CD14-positive monocyte (primary cell): ENCODE results near the gene RXRG. TPM values are rescaled to one million over a fixed set of nuclear protein-coding genes. Genes with fewer than 3 reads are reported as not detected.

Source experiments
- DNase-seq, 3 donors: peaks; one replicate each; pipeline ENCODE4 v3.0.0-alpha.2; 2011 to 2022
- H2AFZ ChIP-seq: 2 replicates; pipeline ENCODE4 v1.6.0; 2012; ENCODE audit warnings: mild to moderate bottlenecking, low read depth, low read length, inconsistent platforms; ENCODE audit not compliant: insufficient read depth, poor library complexity, severe bottlenecking
- H3K27ac ChIP-seq, 2 donors: 1 replicate in 1 of 2; 2 replicates in 1 of 2; pipeline ENCODE4 v1.5.1; 2012 to 2013; ENCODE audit warnings: low read length in 2 of 2, control low read depth in 1 of 2, inconsistent platforms in 1 of 2, low read depth in 1 of 2, mild to moderate bottlenecking in 1 of 2
- H3K27me3 ChIP-seq, 2 donors: one replicate each; pipeline versions ENCODE4 v1.6.0 to v1.6.1; 2011 to 2013; ENCODE audit warnings: low read length in 2 of 2; ENCODE audit not compliant: control insufficient read depth in 2 of 2, insufficient read depth in 2 of 2
- H3K36me3 ChIP-seq, 2 donors: replicated peaks in 1 of 2; 1 replicate in 1 of 2; 2 replicates in 1 of 2; pipeline versions ENCODE4 v1.5.1 to v1.6.1; 2012 to 2013; ENCODE audit warnings: low read length in 2 of 2, control low read depth in 1 of 2, inconsistent platforms in 1 of 2, mild to moderate bottlenecking in 1 of 2; ENCODE audit not compliant: insufficient read depth in 2 of 2, control insufficient read depth in 1 of 2
- H3K4me1 ChIP-seq, 2 donors: 1 replicate in 1 of 2; 2 replicates in 1 of 2; pipeline versions ENCODE4 v1.5.1 to v1.6.1; 2012 to 2013; ENCODE audit warnings: low read length in 2 of 2, control low read depth in 1 of 2, inconsistent platforms in 1 of 2, mild to moderate bottlenecking in 1 of 2, moderate library complexity in 1 of 2; ENCODE audit not compliant: insufficient read depth in 2 of 2, control insufficient read depth in 1 of 2
- H3K4me2 ChIP-seq: replicated peaks from 2 replicates; pipeline ENCODE3; 2012; ENCODE audit warnings: low read length, moderate library complexity, mild to moderate bottlenecking; ENCODE audit not compliant: poor library complexity, severe bottlenecking; ENCODE audit errors: extremely low read depth
- H3K4me3 ChIP-seq, 3 experiments: fragments of 200-600 bp in 1 of 3; sonication (generic) in 1 of 3; replicated peaks in 1 of 3; 1 replicate in 2 of 3; 2 replicates in 1 of 3; pipeline ENCODE4 v1.5.1; 2011 to 2013; ENCODE audit warnings: low read length in 3 of 3, mild to moderate bottlenecking in 3 of 3, control low read depth in 2 of 3, low read depth in 2 of 3, inconsistent platforms in 1 of 3, moderate library complexity in 1 of 3
- H3K79me2 ChIP-seq: 2 replicates; pipeline ENCODE4 v1.6.0; 2012; ENCODE audit warnings: mild to moderate bottlenecking, control low read depth, inconsistent platforms, low read length, moderate library complexity; ENCODE audit not compliant: insufficient read depth
- H3K9ac ChIP-seq: 2 replicates; pipeline ENCODE4 v1.6.0; 2017; ENCODE audit warnings: low read length, mild to moderate bottlenecking; ENCODE audit not compliant: insufficient read depth, poor library complexity, severe bottlenecking
- H3K9me3 ChIP-seq, 2 donors: replicated peaks in 1 of 2; 1 replicate in 1 of 2; 2 replicates in 1 of 2; pipeline versions ENCODE4 v1.5.1 to v1.6.1; 2012 to 2013; ENCODE audit warnings: low read length in 2 of 2, control low read depth in 1 of 2; ENCODE audit not compliant: control insufficient read depth in 1 of 2, insufficient read depth in 1 of 2
- H4K20me1 ChIP-seq: 2 replicates; pipeline ENCODE4 v1.6.0; 2012; ENCODE audit warnings: mild to moderate bottlenecking, low read length, control low read depth, moderate library complexity; ENCODE audit not compliant: insufficient read depth
- H3K27ac Mint-ChIP-seq, 7 donors: one replicate each; pipeline ENCODE4 v1.8.0; 2020; ENCODE audit warnings: mild to moderate bottlenecking in 7 of 7, mixed read lengths in 7 of 7, moderate library complexity in 6 of 7, inconsistent platforms in 2 of 7
- H3K27me3 Mint-ChIP-seq, 3 donors: one replicate each; pipeline ENCODE4 v1.8.0; 2021 to 2022; ENCODE audit warnings: low read depth in 3 of 3, mild to moderate bottlenecking in 3 of 3, mixed read lengths in 3 of 3, moderate library complexity in 3 of 3, inconsistent platforms in 1 of 3
- H3K36me3 Mint-ChIP-seq, 2 donors: one replicate each; pipeline ENCODE4 v1.8.0; 2020; ENCODE audit warnings: mixed read lengths in 2 of 2, inconsistent platforms in 1 of 2, mild to moderate bottlenecking in 1 of 2
- H3K4me1 Mint-ChIP-seq: one replicate; pipeline ENCODE4 v1.8.0; 2020; ENCODE audit warnings: mild to moderate bottlenecking, mixed read lengths
- H3K4me3 Mint-ChIP-seq, 2 donors: one replicate each; pipeline ENCODE4 v1.8.0; 2020; ENCODE audit warnings: mild to moderate bottlenecking in 2 of 2, mixed read lengths in 2 of 2, moderate library complexity in 1 of 2
- H3K9me3 Mint-ChIP-seq, 7 donors: one replicate each; pipeline ENCODE4 v1.8.0; 2020 to 2022; ENCODE audit warnings: mixed read lengths in 7 of 7, mild to moderate bottlenecking in 6 of 7, moderate library complexity in 6 of 7, inconsistent platforms in 2 of 7
- WGBS: methylation state at CpG from one replicate; pipeline ENCODE4 v1.1.5; 2013; ENCODE audit warnings: missing lambda C conversion rate; ENCODE audit not compliant: insufficient coverage; 5-methylcytosine and 5-hydroxymethylcytosine counted together
- intact Hi-C, 2 donors: fragments of 100-400 bp; cut with micrococcal nuclease; formaldehyde crosslinking; loops; one replicate each; pipeline versions ENCODE4 v1.15.0 to v1.15.1; 2023
- polyA plus RNA-seq, 3 donors: library from polyadenylated mRNA; depleted of rRNA in 1 of 3; unstranded in 2 of 3; stranded (reverse) in 1 of 3; fragments of 300-500 nt in 2 of 3; fragments of >200 nt in 1 of 3; fragmentation: Illumina TruSeq in 2 of 3; gene quantifications; 1 replicate in 2 of 3; 2 replicates in 1 of 3; pipeline ENCODE4 v1.2.3, GENCODE V29; 2012 to 2021
- TF ChIP-seq, protein P1 (sequence below): fragments of 200-600 bp; IDR thresholded peaks from one replicate; pipeline ENCODE4 v1.8.0; 2022; ENCODE audit warnings: antibody characterized with exemption, mild to moderate bottlenecking

The RXRG gene
- polyA plus RNA-seq, 3 donors = not detected

DNA sequence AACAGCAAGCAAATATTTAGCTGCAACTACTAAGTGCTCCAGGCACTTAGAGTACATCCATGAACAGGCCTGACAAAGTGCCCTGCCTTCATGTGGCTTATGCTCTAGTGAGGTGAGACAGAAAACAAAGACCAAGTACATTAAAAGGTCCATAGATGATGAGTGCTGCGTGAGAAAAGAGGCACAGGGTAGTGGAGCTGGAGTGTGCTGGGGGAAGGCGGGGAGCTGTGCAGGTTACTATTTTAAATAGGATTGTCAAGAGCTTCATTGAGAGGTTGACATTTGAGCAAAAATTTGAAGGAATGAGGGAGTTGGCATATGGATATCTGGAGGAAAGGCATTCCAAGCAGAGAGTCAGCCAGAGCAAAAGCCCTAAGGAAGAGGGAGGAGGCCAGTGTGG lies 29.3 kb upstream of the RXRG start:
- Histone ChIP-seq H3K4me3 (no peak overlapping the region), H4K20me1 (no peaks in the 10 kb centered on the region), H3K27me3 (no peaks in the 10 kb centered on the region), H3K4me1 (no peaks in the 10 kb centered on the region), H3K9me3 (no peaks in the 10 kb centered on the region), H2AFZ (no peak overlapping the region), H3K27ac (no peak overlapping the region), H3K4me2 (no peak overlapping the region), H3K36me3 (no peaks in the 10 kb centered on the region), H3K79me2 (no peaks in the 10 kb centered on the region), H3K9ac (no peak overlapping the region)
- no peaks in the 10 kb centered on the region for H3K9me3 Mint-ChIP-seq
- TF ChIP-seq, protein P1, sequence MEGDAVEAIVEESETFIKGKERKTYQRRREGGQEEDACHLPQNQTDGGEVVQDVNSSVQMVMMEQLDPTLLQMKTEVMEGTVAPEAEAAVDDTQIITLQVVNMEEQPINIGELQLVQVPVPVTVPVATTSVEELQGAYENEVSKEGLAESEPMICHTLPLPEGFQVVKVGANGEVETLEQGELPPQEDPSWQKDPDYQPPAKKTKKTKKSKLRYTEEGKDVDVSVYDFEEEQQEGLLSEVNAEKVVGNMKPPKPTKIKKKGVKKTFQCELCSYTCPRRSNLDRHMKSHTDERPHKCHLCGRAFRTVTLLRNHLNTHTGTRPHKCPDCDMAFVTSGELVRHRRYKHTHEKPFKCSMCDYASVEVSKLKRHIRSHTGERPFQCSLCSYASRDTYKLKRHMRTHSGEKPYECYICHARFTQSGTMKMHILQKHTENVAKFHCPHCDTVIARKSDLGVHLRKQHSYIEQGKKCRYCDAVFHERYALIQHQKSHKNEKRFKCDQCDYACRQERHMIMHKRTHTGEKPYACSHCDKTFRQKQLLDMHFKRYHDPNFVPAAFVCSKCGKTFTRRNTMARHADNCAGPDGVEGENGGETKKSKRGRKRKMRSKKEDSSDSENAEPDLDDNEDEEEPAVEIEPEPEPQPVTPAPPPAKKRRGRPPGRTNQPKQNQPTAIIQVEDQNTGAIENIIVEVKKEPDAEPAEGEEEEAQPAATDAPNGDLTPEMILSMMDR = no peak
- H3K4me1 Mint-ChIP-seq = no peaks in the 10 kb centered on the region
- no peaks in the 10 kb centered on the region for H3K36me3 Mint-ChIP-seq
- H3K27me3 Mint-ChIP-seq = peaks cover 1 to 19% (median 3%) of the 10 kb centered on the region in 3 donors
- no peak overlapping the region for H3K27ac Mint-ChIP-seq
- WGBS = 91% methylated on average over 2 of the region's 2 CpGs
- H3K4me3 Mint-ChIP-seq = no peak overlapping the region
- intact Hi-C loops = no loop called here
- no peak for DNase-seq

- no peaks in the 10 kb centered on the region for H3K4me1 ChIP-seq
- H2AFZ ChIP-seq = no peak overlapping the region
- H3K27me3 Mint-ChIP-seq = peaks cover 3 to 19% (median 4%) of the 10 kb centered on the region in 3 donors
- H3K4me1 Mint-ChIP-seq = no peaks in the 10 kb centered on the region
- no peaks in the 10 kb centered on the region for H3K27me3 ChIP-seq
- no peaks in the 10 kb centered on the region for H3K79me2 ChIP-seq
- intact Hi-C loops = no loop called here
- H3K27ac ChIP-seq = no peak overlapping the region
- no peak for DNase-seq
- no peaks in the 10 kb centered on the region for H3K9me3 ChIP-seq
- WGBS = 100% methylated on average over 1 of the region's 4 CpGs
- H3K4me3 Mint-ChIP-seq = no peak overlapping the region
- no peak overlapping the region for H3K4me2 ChIP-seq
- H3K9me3 Mint-ChIP-seq = no peaks in the 10 kb centered on the region
- H3K36me3 Mint-ChIP-seq = no peaks in the 10 kb centered on the region
- TF ChIP-seq, protein P1 = no peak
- H3K4me3 ChIP-seq = no peak overlapping the region
- H3K9ac ChIP-seq = no peak overlapping the region
- no peaks in the 10 kb centered on the region for H3K36me3 ChIP-seq
- H4K20me1 ChIP-seq = no peaks in the 10 kb centered on the region
- H3K27ac Mint-ChIP-seq = no peak overlapping the region
Measured at GRCh38 chr1:165473081-165473480, 28.2 kb upstream of the RXRG start.
